OCI-LY7 (cell line): ENCODE results near the gene BLMH. TPM values are rescaled to one million over a fixed set of nuclear protein-coding genes. Genes with fewer than 3 reads are reported as not detected.

Experiments
- BruUV-seq: library from RNA; stranded (reverse); fragments of 400-500 nt; replicated peaks from 2 replicates; lab custom pipeline; 2021; lab: Mats Ljungman, UMichigan
- CTCF ChIA-PET: fragments of 300-600 bp; sonication (Branson Sonifier 250); formaldehyde crosslinking; loops from one replicate; lab custom pipeline; 2022; ENCODE audit warnings: antibody characterized with exemption; ENCODE audit not compliant: unreplicated experiment; lab: Charles Lee
- POLR2A ChIA-PET: fragments of 300-600 bp; sonication (Branson Sonifier 250); formaldehyde crosslinking; loops from one replicate; lab custom pipeline; 2022; ENCODE audit warnings: antibody characterized with exemption; lab: Charles Lee
- DNase-seq: peaks from one replicate; pipeline ENCODE4 v3.0.0-alpha.2; 2015; ENCODE audit warnings: low spot score
- H2AFZ ChIP-seq: fragments of 200-600 bp; sonication (generic), shearing (Covaris generic); 2 replicates; pipeline ENCODE4 v1.6.1; 2014; ENCODE audit warnings: mild to moderate bottlenecking, antibody characterized with exemption, low read length, moderate library complexity
- H3K27ac ChIP-seq: fragments of 200-600 bp; sonication (generic); 2 replicates; pipeline ENCODE4 v1.5.1; 2014; ENCODE audit warnings: mixed run types, low read depth, mild to moderate bottlenecking, moderate library complexity, low read length, inconsistent platforms; ENCODE audit not compliant: poor library complexity, severe bottlenecking
- H3K36me3 ChIP-seq: fragments of 200-600 bp; sonication (generic); 2 replicates; pipeline ENCODE4 v1.6.1; 2014; ENCODE audit warnings: mild to moderate bottlenecking, antibody characterized with exemption, low read length, moderate library complexity, mixed read lengths; ENCODE audit not compliant: insufficient read depth
- H3K4me1 ChIP-seq: fragments of 200-600 bp; sonication (generic); 2 replicates; pipeline ENCODE4 v1.5.1; 2014; ENCODE audit warnings: mild to moderate bottlenecking, low read length; ENCODE audit not compliant: insufficient read depth, poor library complexity, severe bottlenecking
- H3K4me2 ChIP-seq: fragments of 200-600 bp; sonication (generic); 2 replicates; pipeline ENCODE4 v1.6.1; 2014; ENCODE audit warnings: mild to moderate bottlenecking, low read length
- H3K4me3 ChIP-seq: fragments of 200-600 bp; sonication (generic); 2 replicates; pipeline ENCODE4 v1.5.1; 2014; ENCODE audit warnings: mild to moderate bottlenecking, low read depth, low read length; ENCODE audit not compliant: poor library complexity, severe bottlenecking
- H3K79me2 ChIP-seq: fragments of 200-600 bp; sonication (generic); 2 replicates; pipeline ENCODE4 v1.6.1; 2016; ENCODE audit warnings: low read depth, mild to moderate bottlenecking, low read length, moderate library complexity, mixed read lengths; ENCODE audit not compliant: insufficient read depth
- H3K9me2 ChIP-seq: fragments of 200-600 bp; sonication (generic); 2 replicates; pipeline ENCODE4 v1.6.1; 2016; ENCODE audit warnings: mild to moderate bottlenecking, low read length, mixed read lengths; ENCODE audit not compliant: insufficient read depth
- H3K9me3 ChIP-seq: fragments of 200-600 bp; sonication (generic); 2 replicates; pipeline ENCODE4 v1.6.1; 2014; ENCODE audit warnings: mild to moderate bottlenecking, mixed run types, low read length, mixed read lengths
- H4K20me1 ChIP-seq: fragments of 200-600 bp; sonication (generic); 2 replicates; pipeline ENCODE4 v1.6.1; 2014; ENCODE audit warnings: mild to moderate bottlenecking, antibody characterized with exemption, low read length, moderate library complexity, mixed read lengths; ENCODE audit not compliant: insufficient read depth
- EZH2phosphoT487 ChIP-seq: fragments of 200-600 bp; sonication (generic); IDR thresholded peaks from 2 replicates; pipeline ENCODE4 v1.6.1; 2018; ENCODE audit warnings: low read depth, borderline replicate concordance, mild to moderate bottlenecking, mixed run types, antibody characterized with exemption, low read length, moderate library complexity, mixed read lengths
- intact Hi-C: fragments of 100-400 bp; cut with micrococcal nuclease; formaldehyde crosslinking; loops from one replicate; pipeline ENCODE4 v1.10.0; 2022; ENCODE audit not compliant: unreplicated experiment
- total RNA-seq, 2 experiments: library from RNA; depleted of rRNA in 1 of 2; stranded (reverse); fragments of >200 nt in 1 of 2; shearing (Covaris generic) in 1 of 2; gene quantifications; 2 replicates each; pipeline ENCODE4 v1.2.3, GENCODE V29; 2014 to 2022
- TF ChIP-seq, protein P1 (sequence below): fragments of 200-600 bp; sonication (generic); conservative IDR thresholded peaks from 2 replicates; pipeline ENCODE4 v1.5.1; 2014; ENCODE audit warnings: mild to moderate bottlenecking, antibody characterized with exemption, low read length, moderate library complexity, mixed read lengths

Gene BLMH
- total RNA-seq, 2 experiments from 2014 or later: 35.0 to 65.7 TPM

DNA sequence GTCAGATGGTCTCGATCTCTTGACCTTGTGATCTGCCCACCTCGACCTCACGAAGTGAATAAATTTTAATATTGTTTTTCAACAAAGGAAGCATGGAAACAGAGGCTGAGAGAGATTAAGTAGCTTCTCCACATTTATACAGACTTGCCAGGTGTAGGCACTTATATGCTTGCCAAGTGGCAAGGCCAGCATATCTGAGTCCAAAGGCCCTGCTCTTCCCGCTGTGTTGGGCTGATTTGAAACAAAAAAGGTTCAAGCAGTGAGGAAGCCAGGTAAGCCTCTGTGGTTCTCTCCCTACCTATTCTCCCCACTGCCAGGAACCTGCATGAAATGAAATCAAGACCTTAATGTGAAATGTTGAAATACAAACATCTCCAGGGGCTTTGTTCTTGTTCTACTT is 48.7 kb downstream of the BLMH start:
- Histone ChIP-seq H3K9me3 (no peaks in the 10 kb centered on the region), H2AFZ (no peak overlapping the region), H3K27ac (no peak overlapping the region), H3K4me1 (no peaks in the 10 kb centered on the region), H3K4me2 (no peak overlapping the region), H3K9me2 (no peaks in the 10 kb centered on the region), H3K4me3 (no peak overlapping the region), H3K79me2 (no peaks in the 10 kb centered on the region), H4K20me1 (no peaks in the 10 kb centered on the region), H3K36me3 (peaks cover 17% of the 10 kb centered on the region)
- no TSS peak for BruUV-seq
- intact Hi-C loops: no loop called here
- CTCF ChIA-PET: no interaction called here
- POLR2A ChIA-PET: no interaction called here
- TF ChIP-seq, protein P1, sequence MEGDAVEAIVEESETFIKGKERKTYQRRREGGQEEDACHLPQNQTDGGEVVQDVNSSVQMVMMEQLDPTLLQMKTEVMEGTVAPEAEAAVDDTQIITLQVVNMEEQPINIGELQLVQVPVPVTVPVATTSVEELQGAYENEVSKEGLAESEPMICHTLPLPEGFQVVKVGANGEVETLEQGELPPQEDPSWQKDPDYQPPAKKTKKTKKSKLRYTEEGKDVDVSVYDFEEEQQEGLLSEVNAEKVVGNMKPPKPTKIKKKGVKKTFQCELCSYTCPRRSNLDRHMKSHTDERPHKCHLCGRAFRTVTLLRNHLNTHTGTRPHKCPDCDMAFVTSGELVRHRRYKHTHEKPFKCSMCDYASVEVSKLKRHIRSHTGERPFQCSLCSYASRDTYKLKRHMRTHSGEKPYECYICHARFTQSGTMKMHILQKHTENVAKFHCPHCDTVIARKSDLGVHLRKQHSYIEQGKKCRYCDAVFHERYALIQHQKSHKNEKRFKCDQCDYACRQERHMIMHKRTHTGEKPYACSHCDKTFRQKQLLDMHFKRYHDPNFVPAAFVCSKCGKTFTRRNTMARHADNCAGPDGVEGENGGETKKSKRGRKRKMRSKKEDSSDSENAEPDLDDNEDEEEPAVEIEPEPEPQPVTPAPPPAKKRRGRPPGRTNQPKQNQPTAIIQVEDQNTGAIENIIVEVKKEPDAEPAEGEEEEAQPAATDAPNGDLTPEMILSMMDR: no peak
- TF ChIP-seq EZH2phosphoT487: no peak
- DNase-seq: no peak

DNA sequence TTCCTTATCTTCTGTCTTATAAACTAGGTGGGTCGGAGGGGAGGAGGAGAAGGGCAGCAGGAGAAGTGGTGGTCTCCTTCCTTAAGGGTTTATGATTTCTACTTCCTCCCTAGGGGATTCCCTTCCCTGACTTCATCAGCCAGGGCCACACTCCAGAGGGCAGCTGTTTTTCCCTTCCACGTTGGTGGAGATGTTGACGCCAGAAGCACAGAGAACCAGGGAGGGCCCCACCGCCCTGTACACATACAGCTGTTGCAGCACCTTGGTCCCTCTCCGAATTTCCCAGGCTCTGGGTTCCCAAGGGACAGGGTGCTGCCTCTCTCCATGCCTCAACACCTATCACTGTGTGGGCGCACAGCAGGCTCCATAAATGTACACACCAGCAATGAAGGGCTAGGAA is 50.7 kb downstream of the BLMH start:
- no peaks in the 10 kb centered on the region for H3K9me2 ChIP-seq
- no peak overlapping the region for H2AFZ ChIP-seq
- H3K4me2 ChIP-seq: no peak overlapping the region
- no peaks in the 10 kb centered on the region for H4K20me1 ChIP-seq
- BruUV-seq: no TSS peak
- H3K36me3 ChIP-seq: no peaks in the 10 kb centered on the region
- CTCF ChIA-PET: no interaction called here
- POLR2A ChIA-PET: no interaction called here
- H3K4me1 ChIP-seq: no peaks in the 10 kb centered on the region
- DNase-seq: no peak
- no peak for TF ChIP-seq EZH2phosphoT487
- TF ChIP-seq, protein P1: no peak
- H3K27ac ChIP-seq: no peak overlapping the region
- no peak overlapping the region for H3K4me3 ChIP-seq
- no peaks in the 10 kb centered on the region for H3K79me2 ChIP-seq
- intact Hi-C loops: no loop called here
- H3K9me3 ChIP-seq: no peaks in the 10 kb centered on the region

- no peaks in the 10 kb centered on the region for H4K20me1 ChIP-seq
- H3K4me2 ChIP-seq: no peak overlapping the region
- BruUV-seq: no TSS peak
- no peaks in the 10 kb centered on the region for H3K4me1 ChIP-seq
- POLR2A ChIA-PET: no interaction called here
- no peak for DNase-seq
- H3K36me3 ChIP-seq: no peaks in the 10 kb centered on the region
- no peak overlapping the region for H3K4me3 ChIP-seq
- H3K27ac ChIP-seq: no peak overlapping the region
- no peak overlapping the region for H2AFZ ChIP-seq
- intact Hi-C loops: no loop called here
- CTCF ChIA-PET: no interaction called here
- no peaks in the 10 kb centered on the region for H3K9me2 ChIP-seq
- H3K9me3 ChIP-seq: no peaks in the 10 kb centered on the region
- no peaks in the 10 kb centered on the region for H3K79me2 ChIP-seq
- no peak for TF ChIP-seq EZH2phosphoT487
- TF ChIP-seq, protein P1: no peak
Observed at GRCh38 chr17:30240177-30240576, 51.6 kb downstream of the BLMH start.
